Measurements from ENCODE around the gene TRIO.

The TRIO gene

DNA sequence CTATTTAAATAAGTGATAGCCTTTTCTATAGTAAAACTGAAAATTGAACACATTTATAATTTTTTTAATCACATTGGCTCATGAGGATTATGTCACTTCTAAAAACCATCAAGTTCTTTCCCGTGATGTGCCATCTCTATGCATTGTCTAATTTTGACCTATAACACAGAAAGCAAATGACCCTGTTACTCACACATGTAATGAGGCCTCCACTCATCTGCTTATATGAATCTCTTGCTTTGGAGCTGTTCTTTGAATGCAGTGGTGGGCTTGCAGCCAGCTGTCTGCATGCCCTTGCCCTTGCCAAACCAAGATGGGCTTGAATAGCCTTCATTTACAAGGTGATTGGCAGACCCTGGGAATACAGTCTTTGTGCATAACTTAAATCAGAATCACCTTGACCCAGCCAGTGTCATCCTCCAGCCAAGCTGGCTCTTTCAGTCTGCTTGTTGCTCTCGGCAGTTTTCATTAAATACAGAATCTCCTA lies 163.2 kb downstream of the TRIO start:
- FAIRE-seq, result no peak

DNA sequence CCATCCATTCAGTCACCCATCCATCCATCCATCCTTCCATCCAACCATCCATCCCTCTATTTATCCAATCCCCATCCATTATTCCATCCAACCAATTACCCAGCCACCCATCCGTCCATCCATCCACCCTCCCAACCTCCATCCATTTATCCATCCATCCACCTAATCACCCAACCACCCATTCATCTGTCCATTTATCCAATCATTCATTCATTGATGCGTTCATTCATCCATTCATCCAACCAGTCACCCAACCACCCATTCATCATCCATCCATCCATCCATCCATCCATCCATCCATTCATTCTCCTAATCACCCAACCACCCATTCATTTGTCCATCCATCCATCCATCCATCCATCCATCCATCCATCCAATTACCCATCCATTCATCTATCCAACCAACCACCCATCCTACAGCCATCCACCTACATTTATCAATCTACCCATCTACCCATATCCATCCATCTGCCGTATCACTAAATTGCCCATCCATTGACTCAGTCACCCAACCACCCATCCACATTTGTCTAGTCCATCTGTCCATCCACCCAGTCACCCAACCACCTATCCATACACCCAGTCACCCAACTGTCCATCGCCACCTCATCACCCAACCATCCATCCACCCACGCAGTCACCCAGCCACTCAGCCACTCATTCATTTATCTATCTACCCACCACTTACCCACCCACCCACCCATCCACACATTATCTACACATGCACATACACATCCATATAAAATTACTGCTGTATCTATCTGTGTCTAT lies 165.4 kb downstream of the TRIO start:
- FAIRE-seq, result no peak

- no peak for FAIRE-seq
Measured at GRCh38 chr5:14309199-14309598, 166.1 kb downstream of the TRIO start.

GRCh38 chr5:14309878-14310531 lies 166.9 kb downstream of the TRIO start:
- FAIRE-seq, result no peak

DNA sequence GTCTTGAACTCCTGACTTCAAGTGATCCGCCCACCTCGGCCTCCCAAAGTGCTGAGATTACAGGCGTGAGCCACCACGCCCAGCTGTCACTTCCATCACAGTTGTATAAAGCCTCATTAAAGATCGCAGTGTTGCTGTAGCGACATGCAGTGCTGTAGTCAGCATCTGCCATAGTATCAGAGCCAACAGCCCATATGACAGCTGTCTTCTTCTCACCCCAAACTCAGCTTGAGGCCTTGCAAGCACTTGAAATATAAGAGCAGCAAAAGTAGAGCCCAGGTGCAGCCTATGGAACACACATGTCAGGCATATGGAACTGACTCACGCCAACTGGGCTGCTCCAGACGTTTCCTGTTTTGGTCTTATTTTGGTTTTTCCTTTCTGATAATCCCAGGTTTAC lies 167.8 kb downstream of the TRIO start:
- FAIRE-seq, result no peak

DNA sequence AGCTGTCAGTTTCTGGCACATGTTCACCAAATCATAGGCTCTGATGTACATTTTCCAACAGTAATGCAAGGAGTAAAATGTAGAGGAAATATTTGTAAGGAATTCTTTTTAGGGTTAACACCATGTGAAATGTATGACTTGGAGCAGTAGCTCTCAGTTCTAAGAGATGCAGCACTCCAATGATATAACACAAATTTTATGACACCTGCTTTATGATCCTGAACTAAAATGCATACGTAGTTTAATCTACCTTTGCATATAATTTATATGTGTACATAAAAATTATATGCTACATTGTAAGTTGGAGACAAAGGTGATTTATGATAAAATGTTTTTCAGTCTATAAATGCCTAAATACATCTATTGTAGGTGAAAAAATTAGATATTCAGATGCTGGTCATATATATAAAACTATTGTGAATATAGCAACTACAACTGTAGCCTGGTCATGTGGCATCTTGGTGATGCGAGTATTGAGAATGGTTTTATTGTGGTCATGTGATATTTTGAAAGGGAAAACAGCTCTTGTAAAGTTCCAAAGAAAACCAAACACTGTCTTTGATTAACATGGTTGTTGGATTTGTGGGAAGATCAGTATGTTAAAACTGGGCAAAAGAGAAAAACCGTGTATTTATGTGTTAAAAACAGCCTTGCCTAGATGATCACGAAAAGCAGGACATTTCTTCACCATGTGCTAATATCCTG lies 171.0 kb downstream of the TRIO start:
- FAIRE-seq, result no peak

GRCh38 chr5:14316471-14316870 lies 173.3 kb downstream of the TRIO start:
- FAIRE-seq, result no peak

DNA sequence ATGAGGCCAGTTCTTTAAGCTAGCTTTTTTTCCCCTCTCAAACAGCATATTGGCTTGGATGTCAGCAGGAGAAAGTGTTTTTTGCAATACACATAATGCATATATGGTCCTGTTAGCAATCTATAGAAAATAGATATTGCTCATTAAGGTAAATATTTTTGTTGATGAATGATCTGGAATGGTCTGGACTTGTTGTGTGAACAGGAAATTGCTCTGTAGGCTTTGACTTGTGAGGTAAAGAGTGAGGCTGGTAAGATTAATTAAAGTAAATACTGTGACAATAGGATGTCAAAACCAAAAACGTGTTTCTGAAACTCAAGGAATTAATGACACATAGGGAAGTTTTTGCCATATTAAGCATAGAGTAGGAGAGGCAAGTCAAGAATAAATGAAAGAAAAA lies 176.0 kb downstream of the TRIO start:
- FAIRE-seq, result no peak

GRCh38 chr5:14321936-14322335 lies 178.8 kb downstream of the TRIO start:
- FAIRE-seq, result no peak

- FAIRE-seq, result no peak
Measured at GRCh38 chr5:14322437-14323187, 179.5 kb downstream of the TRIO start.

DNA sequence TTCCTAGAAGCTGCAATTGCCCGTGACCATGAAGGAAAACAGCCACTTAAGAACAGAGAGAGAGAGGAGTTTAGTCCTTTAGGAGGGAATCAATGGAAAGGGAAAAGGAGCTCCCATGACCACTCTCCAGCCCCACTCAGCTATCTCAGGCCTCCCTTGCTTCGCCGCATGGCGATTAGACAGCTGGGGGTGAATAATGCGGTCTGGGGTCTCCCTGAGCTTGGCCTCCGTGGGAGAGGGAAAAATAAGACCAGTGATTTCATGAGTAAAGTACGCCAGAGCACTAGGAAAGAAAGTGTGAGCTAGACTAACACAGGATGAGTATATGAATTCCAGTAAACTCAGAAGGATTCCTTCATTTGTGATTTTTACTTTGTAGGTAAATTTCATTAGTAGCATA lies 180.3 kb downstream of the TRIO start:
- FAIRE-seq, result no peak

- no peak for FAIRE-seq
Measured at GRCh38 chr5:14325369-14325768, 182.2 kb downstream of the TRIO start.

GRCh38 chr5:14326035-14326903 lies 183.1 kb downstream of the TRIO start:
- no peak for FAIRE-seq

GRCh38 chr5:14327624-14328023 lies 184.5 kb downstream of the TRIO start:
- FAIRE-seq, result no peak

DNA sequence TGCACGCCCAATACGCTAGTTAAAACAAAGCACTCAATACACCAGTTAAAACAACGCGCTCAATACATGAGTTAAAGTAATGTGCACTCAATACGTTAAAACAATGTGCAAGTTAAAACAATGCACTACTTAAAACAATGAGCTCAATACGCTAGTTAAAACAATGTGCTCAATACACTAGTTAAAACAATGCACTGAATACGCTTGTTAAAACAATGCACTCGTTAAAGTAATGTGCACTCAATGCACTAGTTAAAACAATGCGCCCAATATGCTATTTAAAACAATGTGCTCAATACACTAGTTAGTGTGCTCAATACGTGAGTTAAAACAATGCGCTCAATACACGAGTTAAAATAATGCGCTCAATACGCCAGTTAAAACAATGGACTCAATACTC lies 185.0 kb downstream of the TRIO start:
- FAIRE-seq, result no peak

DNA sequence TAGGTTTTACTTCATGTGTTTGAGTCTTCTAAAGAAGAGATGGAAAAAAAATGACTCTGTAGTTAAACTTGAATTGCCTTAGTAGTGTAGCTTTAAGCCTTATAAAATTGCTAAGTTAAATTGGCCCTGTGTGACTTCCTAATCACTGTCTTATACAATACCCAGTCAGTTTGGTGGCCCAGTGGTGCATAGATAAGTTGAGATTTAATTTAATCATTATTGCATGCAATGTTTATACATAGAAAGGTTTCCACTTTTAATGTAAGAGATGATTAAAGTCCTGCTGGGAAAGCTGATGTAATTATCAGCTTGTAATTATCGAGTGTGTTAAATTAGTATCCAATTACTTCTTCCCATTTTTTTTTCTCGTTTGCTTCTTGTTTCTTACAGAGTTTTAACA lies 187.1 kb downstream of the TRIO start:
- FAIRE-seq, result no peak

GRCh38 chr5:14330729-14331385 lies 187.7 kb downstream of the TRIO start:
- no peak for FAIRE-seq

DNA sequence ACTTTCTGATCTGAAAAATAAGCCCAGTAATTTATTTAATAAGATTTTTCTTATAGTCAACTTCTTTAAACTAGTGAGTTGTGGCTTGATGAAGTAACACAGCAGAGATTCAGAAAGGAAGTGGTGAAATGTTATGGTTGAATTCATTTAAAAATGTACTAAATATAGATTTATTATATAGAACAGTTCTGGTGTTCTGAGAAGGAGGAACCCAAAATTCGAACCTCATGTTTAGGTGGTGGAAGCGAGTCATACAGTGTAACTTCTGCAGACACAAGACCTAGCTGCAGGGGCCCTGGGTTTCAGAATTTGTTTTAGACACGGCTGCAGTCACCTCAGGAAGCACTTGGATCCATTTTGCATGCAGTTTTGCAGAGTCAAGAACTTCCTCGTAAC lies 188.2 kb downstream of the TRIO start:
- no peak for FAIRE-seq

- FAIRE-seq, result no peak
Measured at GRCh38 chr5:14332038-14332631, 189.0 kb downstream of the TRIO start.

DNA sequence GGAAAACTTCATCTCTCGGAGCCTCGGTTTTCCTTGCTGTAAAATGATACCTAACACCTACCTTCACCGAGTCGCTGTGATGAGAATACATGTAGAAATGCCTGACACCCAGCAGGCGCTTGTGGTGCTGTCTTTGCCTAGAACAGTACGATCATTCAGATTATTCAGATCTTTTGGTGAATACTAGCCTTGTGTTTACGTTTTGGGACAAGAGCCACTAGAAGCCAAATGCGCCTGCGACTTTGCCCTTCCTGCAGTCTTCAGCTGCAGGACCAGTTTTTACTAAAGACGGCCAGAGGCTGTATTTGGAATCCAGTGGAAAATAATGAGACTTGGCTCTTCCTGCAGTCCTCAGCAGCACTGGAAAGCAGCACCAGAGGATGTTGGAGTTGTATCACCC lies 189.6 kb downstream of the TRIO start:
- no peak for FAIRE-seq

DNA sequence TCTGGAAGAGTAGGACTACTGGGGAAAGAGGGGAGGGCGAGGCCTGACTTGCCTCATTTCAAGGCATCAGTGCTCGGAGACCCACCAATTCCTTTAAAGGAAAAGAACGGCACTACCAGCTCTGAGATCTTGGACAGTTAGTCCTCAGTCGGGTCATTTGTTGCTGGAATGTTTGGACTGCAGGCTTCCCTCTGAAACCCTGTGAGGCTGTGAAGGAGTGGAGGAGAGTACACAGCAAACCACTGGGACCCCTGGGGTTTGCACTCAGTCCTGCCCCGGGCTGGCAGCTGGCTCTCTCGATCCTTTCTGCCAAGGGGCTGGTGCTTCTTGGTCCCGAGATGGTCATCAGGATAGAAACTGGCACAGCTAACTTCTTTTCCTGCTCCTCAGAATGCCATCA lies 194.5 kb downstream of the TRIO start:
- FAIRE-seq, result no peak

Data from A204.1 (cell line).